ENCODE results near the gene LOXL4. TPM values are rescaled to one million over a fixed set of nuclear protein-coding genes. Genes with fewer than 3 reads are reported as not detected.

LOXL4 gene
- total and polyA plus RNA-seq, 2 donors from 2014 or later: 3.4 to 15.1 TPM

GRCh38 chr10:98209441-98209840 lies 58.6 kb downstream of the LOXL4 start:
- Histone ChIP-seq H3K4me1 (ENCODE audit: control insufficient read depth in 2 of 3, insufficient read depth in 2 of 3, low read depth in 1 of 3, low read length in 3 of 3) (peaks cover 0 to 5% (median 2%) of the 10 kb centered on the region in 3 donors), H3K9me3 (ENCODE audit: control insufficient read depth in 2 of 3, insufficient read depth in 1 of 3, low read length in 3 of 3) (no peaks in the 10 kb centered on the region), H3K4me3 (ENCODE audit: low read length in 3 of 3) (no peak overlapping the region), H3K27ac (ENCODE audit: low read depth in 2 of 2, low read length in 2 of 2) (no peak overlapping the region), H3K36me3 (ENCODE audit: control insufficient read depth in 2 of 3, insufficient read depth in 3 of 3, low read length in 3 of 3) (peaks cover 0 to 8% (median 6%) of the 10 kb centered on the region in 3 donors), H3K9ac (ENCODE audit: low read length in 3 of 3) (no peak overlapping the region), H3K27me3 (ENCODE audit: control insufficient read depth, insufficient read depth, low read length) (no peaks in the 10 kb centered on the region)
- no peak for DNase-seq
- intact Hi-C loops (cut with DNase I): no loop called here
- no peak for TF ChIP-seq CTCF (IDR thresholded peaks at IDR 0.05; ENCODE audit: borderline replicate concordance, extremely low read depth, insufficient read depth)
- no peak for FAIRE-seq

- peaks cover 0 to 5% (median 2%) of the 10 kb centered on the region in 3 donors for H3K4me1 ChIP-seq (ENCODE audit: control insufficient read depth in 2 of 3, insufficient read depth in 2 of 3, low read depth in 1 of 3, low read length in 3 of 3)
- no peak overlapping the region for H3K4me3 ChIP-seq (ENCODE audit: low read length in 3 of 3)
- intact Hi-C loops (cut with DNase I): no loop called here
- no peak for TF ChIP-seq CTCF (IDR thresholded peaks at IDR 0.05; ENCODE audit: borderline replicate concordance, extremely low read depth, insufficient read depth)
- H3K27me3 ChIP-seq (ENCODE audit: control insufficient read depth, insufficient read depth, low read length): no peaks in the 10 kb centered on the region
- peaks cover 0 to 8% (median 6%) of the 10 kb centered on the region in 3 donors for H3K36me3 ChIP-seq (ENCODE audit: control insufficient read depth in 2 of 3, insufficient read depth in 3 of 3, low read length in 3 of 3)
- FAIRE-seq (no peak), DNase-seq (no peak)
- H3K9ac ChIP-seq (ENCODE audit: low read length in 3 of 3): no peak overlapping the region
- no peaks in the 10 kb centered on the region for H3K9me3 ChIP-seq (ENCODE audit: control insufficient read depth in 2 of 3, insufficient read depth in 1 of 3, low read length in 3 of 3)
- no peak overlapping the region for H3K27ac ChIP-seq (ENCODE audit: low read depth in 2 of 2, low read length in 2 of 2)
Observed at GRCh38 chr10:98208925-98209324, 59.1 kb downstream of the LOXL4 start.

GRCh38 chr10:98205351-98205750 lies 62.6 kb downstream of the LOXL4 start:
- no peak for TF ChIP-seq CTCF (IDR thresholded peaks at IDR 0.05; ENCODE audit: borderline replicate concordance, extremely low read depth, insufficient read depth)
- no peaks in the 10 kb centered on the region for H3K4me1 ChIP-seq (ENCODE audit: control insufficient read depth in 2 of 3, insufficient read depth in 2 of 3, low read depth in 1 of 3, low read length in 3 of 3)
- intact Hi-C loops (cut with DNase I): no loop called here
- DNase-seq (no peak), FAIRE-seq (no peak)
- peaks cover 0 to 8% (median 6%) of the 10 kb centered on the region in 3 donors for H3K36me3 ChIP-seq (ENCODE audit: control insufficient read depth in 2 of 3, insufficient read depth in 3 of 3, low read length in 3 of 3)
- H3K4me3 ChIP-seq (ENCODE audit: low read length in 3 of 3): no peak overlapping the region
- H3K27me3 ChIP-seq (ENCODE audit: control insufficient read depth, insufficient read depth, low read length): no peaks in the 10 kb centered on the region
- H3K9me3 ChIP-seq (ENCODE audit: control insufficient read depth in 2 of 3, insufficient read depth in 1 of 3, low read length in 3 of 3): no peaks in the 10 kb centered on the region
- H3K27ac ChIP-seq (ENCODE audit: low read depth in 2 of 2, low read length in 2 of 2): no peak overlapping the region
- no peak overlapping the region for H3K9ac ChIP-seq (ENCODE audit: low read length in 3 of 3)

GRCh38 chr10:98202378-98202777 lies 65.6 kb downstream of the LOXL4 start:
- Histone ChIP-seq H3K27me3 (ENCODE audit: control insufficient read depth, insufficient read depth, low read length) (no peaks in the 10 kb centered on the region), H3K9ac (ENCODE audit: low read length in 3 of 3) (no peak overlapping the region), H3K4me3 (ENCODE audit: low read length in 3 of 3) (no peak overlapping the region), H3K36me3 (ENCODE audit: control insufficient read depth in 2 of 3, insufficient read depth in 3 of 3, low read length in 3 of 3) (no peaks in the 10 kb centered on the region), H3K4me1 (ENCODE audit: control insufficient read depth in 2 of 3, insufficient read depth in 2 of 3, low read depth in 1 of 3, low read length in 3 of 3) (no peaks in the 10 kb centered on the region), H3K27ac (ENCODE audit: low read depth in 2 of 2, low read length in 2 of 2) (no peak overlapping the region), H3K9me3 (ENCODE audit: control insufficient read depth in 2 of 3, insufficient read depth in 1 of 3, low read length in 3 of 3) (no peaks in the 10 kb centered on the region)
- FAIRE-seq: no peak
- peak in 1 of 5 donors; percentile 11 for DNase-seq
- no peak for TF ChIP-seq CTCF (IDR thresholded peaks at IDR 0.05; ENCODE audit: borderline replicate concordance, extremely low read depth, insufficient read depth)
- intact Hi-C loops (cut with DNase I): no loop called here

Data from kidney (tissue), 14 donors.